Measurements from ENCODE around the gene TMEM132E. TPM values are rescaled to one million over a fixed set of nuclear protein-coding genes. Genes with fewer than 3 reads are reported as not detected.

Gene TMEM132E
- total and polyA plus RNA-seq, 2 of the 4 experiments (the other 2 are of a cell fraction) = not detected

DNA sequence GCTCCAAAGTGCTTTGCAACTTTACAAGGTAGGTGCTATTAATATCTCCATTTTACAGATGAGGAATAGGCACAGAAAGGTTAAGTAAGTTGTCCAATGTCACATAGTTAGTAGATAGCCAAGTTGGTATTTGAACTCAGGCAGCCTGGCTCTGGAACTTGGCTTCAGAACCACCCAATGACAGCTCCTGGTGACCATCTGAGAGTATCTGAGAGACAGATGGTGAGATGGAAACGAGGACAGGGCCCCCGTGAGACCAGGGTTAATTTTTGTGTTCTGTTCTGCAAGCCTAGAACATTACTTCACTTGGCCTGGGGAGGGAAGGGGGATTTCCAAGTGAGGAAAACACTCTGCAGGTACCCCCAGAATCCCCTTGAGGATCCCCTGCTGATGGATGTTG lies 9.8 kb upstream of the TMEM132E start:
- POLR2A ChIA-PET (ENCODE audit: unreplicated experiment) = no interaction called here
- in situ Hi-C loops (cut with MboI; ENCODE audit: low sequenced_read_pairs) = no loop called here

More for the DNA sequence above, 9.8 kb upstream of the TMEM132E start:
- Histone ChIP-seq H3K27me3 (ENCODE audit: control insufficient read depth, insufficient read depth, low read length) (no peaks in the 10 kb centered on the region; the same call in 1 of the 2 replicates), H3K36me3 (ENCODE audit: control insufficient read depth, insufficient read depth, low read length) (no peaks in the 10 kb centered on the region), H2BK20ac (ENCODE audit: low read depth, low read length) (no peak overlapping the region), H2BK15ac (ENCODE audit: low read depth, low read length) (no peak overlapping the region), H3K79me1 (ENCODE audit: low read depth in 1 of 2, low read length in 2 of 2) (no peaks in the 10 kb centered on the region), H2AK5ac (ENCODE audit: low read depth, low read length) (no peak overlapping the region), H3K18ac (ENCODE audit: low read depth, low read length) (no peak overlapping the region), H3K9me3 (ENCODE audit: control insufficient read depth, insufficient read depth, low read length) (no peaks in the 10 kb centered on the region), H3K14ac (replicated peaks; ENCODE audit: low read depth, low read length) (no peak overlapping the region), H4K8ac (ENCODE audit: low read depth in 2 of 2, low read length in 2 of 2) (no peak overlapping the region), H3K23ac (ENCODE audit: low read depth, low read length) (no peak overlapping the region), H3K4ac (ENCODE audit: low read depth, low read length) (no peak overlapping the region), H3K4me1 (ENCODE audit: control insufficient read depth, insufficient read depth, low read length) (no peaks in the 10 kb centered on the region), H4K20me1 (ENCODE audit: insufficient read depth, low read length) (no peaks in the 10 kb centered on the region), H3K9me1 (ENCODE audit: insufficient read depth, low read length) (no peaks in the 10 kb centered on the region), H3K9ac (ENCODE audit: low read depth, low read length) (no peak overlapping the region), H3K56ac (ENCODE audit: extremely low read depth, insufficient read depth, low read length) (no peak overlapping the region), H3K4me2 (ENCODE audit: low read depth, low read length) (no peak overlapping the region), H3K4me3 (ENCODE audit: insufficient read depth, low read depth, low read length) (no peak overlapping the region), H2AK9ac (replicated peaks; ENCODE audit: low read depth, low read length, poor library complexity) (no peak overlapping the region), H4K5ac (ENCODE audit: low read depth, low read length) (no peak overlapping the region), H2AFZ (replicated peaks; ENCODE audit: low read length, poor library complexity) (no peak overlapping the region), H2BK5ac (ENCODE audit: low read depth, low read length, poor library complexity, severe bottlenecking) (no peak overlapping the region), H3K27ac (ENCODE audit: insufficient read depth, low read length) (no peak overlapping the region), H4K91ac (ENCODE audit: insufficient read depth, low read depth, low read length) (no peak overlapping the region), H2BK120ac (ENCODE audit: low read depth, low read length) (no peak overlapping the region)
- dilution Hi-C loops (cut with HindIII; ENCODE audit: low sequenced_read_pairs, unreplicated experiment) (no loop called here), intact Hi-C loops (cut with micrococcal nuclease) (no loop called here)
- WGBS, 2 experiments (ENCODE audit: extremely low coverage in 2 of 2, insufficient read length in 1 of 2) = no CpG with 5 or more reads among the region's 2 CpGs
- no peak for DNase-seq
- CTCF ChIA-PET = no interaction called here
- no TSS peak for BruUV-seq (replicated peaks)
- ATAC-seq (ENCODE audit: low read depth) = no peak
- TF ChIP-seq, protein P1, sequence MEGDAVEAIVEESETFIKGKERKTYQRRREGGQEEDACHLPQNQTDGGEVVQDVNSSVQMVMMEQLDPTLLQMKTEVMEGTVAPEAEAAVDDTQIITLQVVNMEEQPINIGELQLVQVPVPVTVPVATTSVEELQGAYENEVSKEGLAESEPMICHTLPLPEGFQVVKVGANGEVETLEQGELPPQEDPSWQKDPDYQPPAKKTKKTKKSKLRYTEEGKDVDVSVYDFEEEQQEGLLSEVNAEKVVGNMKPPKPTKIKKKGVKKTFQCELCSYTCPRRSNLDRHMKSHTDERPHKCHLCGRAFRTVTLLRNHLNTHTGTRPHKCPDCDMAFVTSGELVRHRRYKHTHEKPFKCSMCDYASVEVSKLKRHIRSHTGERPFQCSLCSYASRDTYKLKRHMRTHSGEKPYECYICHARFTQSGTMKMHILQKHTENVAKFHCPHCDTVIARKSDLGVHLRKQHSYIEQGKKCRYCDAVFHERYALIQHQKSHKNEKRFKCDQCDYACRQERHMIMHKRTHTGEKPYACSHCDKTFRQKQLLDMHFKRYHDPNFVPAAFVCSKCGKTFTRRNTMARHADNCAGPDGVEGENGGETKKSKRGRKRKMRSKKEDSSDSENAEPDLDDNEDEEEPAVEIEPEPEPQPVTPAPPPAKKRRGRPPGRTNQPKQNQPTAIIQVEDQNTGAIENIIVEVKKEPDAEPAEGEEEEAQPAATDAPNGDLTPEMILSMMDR (conservative IDR thresholded peaks at IDR 0.05; ENCODE audit: low read depth, low read length) = no peak
- TF ChIP-seq, protein P2, sequence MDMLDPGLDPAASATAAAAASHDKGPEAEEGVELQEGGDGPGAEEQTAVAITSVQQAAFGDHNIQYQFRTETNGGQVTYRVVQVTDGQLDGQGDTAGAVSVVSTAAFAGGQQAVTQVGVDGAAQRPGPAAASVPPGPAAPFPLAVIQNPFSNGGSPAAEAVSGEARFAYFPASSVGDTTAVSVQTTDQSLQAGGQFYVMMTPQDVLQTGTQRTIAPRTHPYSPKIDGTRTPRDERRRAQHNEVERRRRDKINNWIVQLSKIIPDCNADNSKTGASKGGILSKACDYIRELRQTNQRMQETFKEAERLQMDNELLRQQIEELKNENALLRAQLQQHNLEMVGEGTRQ (IDR thresholded peaks at IDR 0.05; ENCODE audit: low read depth, low read length) = no peak
- TF ChIP-seq RFX5 (IDR thresholded peaks at IDR 0.05; ENCODE audit: low read depth, low read length) = no peak
- no peak for TF ChIP-seq MXI1 (IDR thresholded peaks at IDR 0.05; ENCODE audit: borderline replicate concordance, low read depth, low read length)
- no peak for TF ChIP-seq CHD1 (IDR thresholded peaks at IDR 0.05; ENCODE audit: low read depth, low read length)
- TF ChIP-seq SMC3 (IDR thresholded peaks at IDR 0.05; ENCODE audit: low read depth, low read length) = no peak
- no peak for TF ChIP-seq RCOR1 (IDR thresholded peaks at IDR 0.05; ENCODE audit: insufficient replicate concordance, low read length)
- no peak for TF ChIP-seq RAD21 (IDR thresholded peaks at IDR 0.05; ENCODE audit: low read length)
- TF ChIP-seq, protein P3, sequence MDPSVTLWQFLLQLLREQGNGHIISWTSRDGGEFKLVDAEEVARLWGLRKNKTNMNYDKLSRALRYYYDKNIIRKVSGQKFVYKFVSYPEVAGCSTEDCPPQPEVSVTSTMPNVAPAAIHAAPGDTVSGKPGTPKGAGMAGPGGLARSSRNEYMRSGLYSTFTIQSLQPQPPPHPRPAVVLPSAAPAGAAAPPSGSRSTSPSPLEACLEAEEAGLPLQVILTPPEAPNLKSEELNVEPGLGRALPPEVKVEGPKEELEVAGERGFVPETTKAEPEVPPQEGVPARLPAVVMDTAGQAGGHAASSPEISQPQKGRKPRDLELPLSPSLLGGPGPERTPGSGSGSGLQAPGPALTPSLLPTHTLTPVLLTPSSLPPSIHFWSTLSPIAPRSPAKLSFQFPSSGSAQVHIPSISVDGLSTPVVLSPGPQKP (IDR thresholded peaks at IDR 0.05; ENCODE audit: borderline replicate concordance, low read depth, low read length) = no peak

All from IMR-90 (cell line).